IMR-90 (cell line): Measurements from ENCODE around the gene PIGM. TPM values are rescaled to one million over a fixed set of nuclear protein-coding genes. Genes with fewer than 3 reads are reported as not detected.

Experiments used
- ATAC-seq: fragments of 200-7000 bp; cut with Tn5 transposase; 2 replicates; pipeline ENCODE4 v1.9.1; 2020; ENCODE audit warnings: low read depth, mild to moderate bottlenecking, moderate library complexity
- BruUV-seq: library from RNA; stranded (reverse); fragments of 400-500 nt; replicated peaks from 2 replicates; lab custom pipeline; 2021; lab: Mats Ljungman, UMichigan
- CTCF ChIA-PET: fragments of 300-600 bp; formaldehyde crosslinking; extraction: SDS; loops from one replicate; lab custom pipeline; 2021; ENCODE audit warnings: antibody characterized with exemption; lab: Yijun Ruan, JAX
- POLR2A ChIA-PET: fragments of 300-600 bp; sonication (Branson Sonifier 250); formaldehyde crosslinking; loops from one replicate; lab custom pipeline; 2022; ENCODE audit warnings: antibody characterized with exemption; ENCODE audit not compliant: unreplicated experiment; lab: Charles Lee
- DNase-seq: peaks from one replicate; pipeline ENCODE4 v3.0.0; 2013
- H2AFZ ChIP-seq: replicated peaks from 2 replicates; pipeline ENCODE3; 2013; ENCODE audit warnings: low read length, mild to moderate bottlenecking; ENCODE audit not compliant: poor library complexity
- H2AK5ac ChIP-seq: 2 replicates; pipeline ENCODE4 v1.6.1; 2013; ENCODE audit warnings: low read depth, low read length, inconsistent platforms
- H2AK9ac ChIP-seq: replicated peaks from 2 replicates; pipeline ENCODE3; 2013; ENCODE audit warnings: mild to moderate bottlenecking, low read depth, low read length, moderate library complexity; ENCODE audit not compliant: poor library complexity
- H2BK120ac ChIP-seq: 2 replicates; pipeline ENCODE4 v1.6.1; 2013; ENCODE audit warnings: low read depth, low read length, inconsistent platforms
- H2BK15ac ChIP-seq: 3 replicates; pipeline ENCODE4 v1.6.1; 2013; ENCODE audit warnings: low read depth, low read length, inconsistent platforms
- H2BK20ac ChIP-seq: 2 replicates; pipeline ENCODE4 v1.6.1; 2013; ENCODE audit warnings: low read depth, mild to moderate bottlenecking, inconsistent platforms, low read length, moderate library complexity
- H2BK5ac ChIP-seq: 2 replicates; pipeline ENCODE4 v1.6.1; 2013; ENCODE audit warnings: mild to moderate bottlenecking, low read depth, low read length, inconsistent platforms; ENCODE audit not compliant: poor library complexity, severe bottlenecking
- H3K14ac ChIP-seq: replicated peaks from 2 replicates; pipeline ENCODE4 v1.6.1; 2013; ENCODE audit warnings: low read depth, low read length, inconsistent platforms
- H3K18ac ChIP-seq: 2 replicates; pipeline ENCODE4 v1.6.1; 2013; ENCODE audit warnings: low read depth, low read length, control low read depth
- H3K23ac ChIP-seq: 2 replicates; pipeline ENCODE4 v1.6.1; 2013; ENCODE audit warnings: low read depth, low read length, inconsistent platforms
- H3K27ac ChIP-seq: 2 replicates; pipeline ENCODE4 v1.5.1; 2013; ENCODE audit warnings: mild to moderate bottlenecking, control low read depth, low read length; ENCODE audit not compliant: insufficient read depth
- H3K27me3 ChIP-seq: 2 replicates; pipeline ENCODE4 v1.6.1; 2013; ENCODE audit warnings: low read length; ENCODE audit not compliant: control insufficient read depth, insufficient read depth
- H3K36me3 ChIP-seq: 2 replicates; pipeline ENCODE4 v1.6.1; 2013; ENCODE audit warnings: low read length, mixed read lengths; ENCODE audit not compliant: control insufficient read depth, insufficient read depth
- H3K4ac ChIP-seq: 2 replicates; pipeline ENCODE4 v1.6.1; 2013; ENCODE audit warnings: low read depth, low read length, inconsistent platforms
- H3K4me1 ChIP-seq: 2 replicates; pipeline ENCODE4 v1.6.1; 2013; ENCODE audit warnings: low read length, mixed read lengths; ENCODE audit not compliant: control insufficient read depth, insufficient read depth
- H3K4me2 ChIP-seq: 2 replicates; pipeline ENCODE4 v1.6.1; 2013; ENCODE audit warnings: low read depth, mild to moderate bottlenecking, control low read depth, low read length, moderate library complexity
- H3K4me3 ChIP-seq: 2 replicates; pipeline ENCODE4 v1.5.1; 2013; ENCODE audit warnings: low read depth, mild to moderate bottlenecking, control low read depth, low read length, moderate library complexity; ENCODE audit not compliant: insufficient read depth
- H3K56ac ChIP-seq: 2 replicates; pipeline ENCODE4 v1.6.1; 2013; ENCODE audit warnings: low read length, inconsistent platforms; ENCODE audit not compliant: insufficient read depth; ENCODE audit errors: extremely low read depth
- H3K79me1 ChIP-seq, 2 experiments: 2 replicates each; pipeline ENCODE4 v1.6.1; 2013; ENCODE audit warnings: low read length in 2 of 2, inconsistent platforms in 1 of 2, low read depth in 1 of 2
- H3K9ac ChIP-seq: 2 replicates; pipeline ENCODE4 v1.6.1; 2013; ENCODE audit warnings: low read depth, low read length, control low read depth
- H3K9me1 ChIP-seq: 2 replicates; pipeline ENCODE4 v1.6.1; 2013; ENCODE audit warnings: low read length, inconsistent platforms; ENCODE audit not compliant: insufficient read depth
- H3K9me3 ChIP-seq: 2 replicates; pipeline ENCODE4 v1.6.1; 2013; ENCODE audit warnings: low read length; ENCODE audit not compliant: control insufficient read depth, insufficient read depth
- H4K20me1 ChIP-seq: 2 replicates; pipeline ENCODE4 v1.6.1; 2013; ENCODE audit warnings: low read length, inconsistent platforms; ENCODE audit not compliant: insufficient read depth
- H4K5ac ChIP-seq: 2 replicates; pipeline ENCODE4 v1.6.1; 2013; ENCODE audit warnings: mild to moderate bottlenecking, low read depth, low read length, control low read depth
- H4K8ac ChIP-seq, 2 experiments: 2 replicates each; pipeline ENCODE4 v1.6.1; 2013; ENCODE audit warnings: low read depth in 2 of 2, low read length in 2 of 2, control low read depth in 1 of 2, inconsistent platforms in 1 of 2
- H4K91ac ChIP-seq: 2 replicates; pipeline ENCODE4 v1.6.1; 2013; ENCODE audit warnings: low read depth, low read length, inconsistent platforms; ENCODE audit not compliant: insufficient read depth
- CEBPB ChIP-seq: IDR thresholded peaks from 2 replicates; pipeline ENCODE4 v1.6.1; 2012; ENCODE audit warnings: low read depth, low read length, improper control_type of control experiment
- POLR2A ChIP-seq: IDR thresholded peaks from 2 replicates; pipeline ENCODE4 v1.6.1; 2012; ENCODE audit warnings: mild to moderate bottlenecking, low read depth, low read length
- RAD21 ChIP-seq: IDR thresholded peaks from 2 replicates; pipeline ENCODE4 v1.6.1; 2012; ENCODE audit warnings: low read length, improper control_type of control experiment
- RFX5 ChIP-seq: IDR thresholded peaks from 2 replicates; pipeline ENCODE4 v1.8.0; 2012; ENCODE audit warnings: low read depth, mild to moderate bottlenecking, low read length, moderate library complexity
- SMC3 ChIP-seq: fragments of 150-350 bp; IDR thresholded peaks from 2 replicates; pipeline ENCODE4 v1.6.1; 2016; ENCODE audit warnings: low read depth, mild to moderate bottlenecking, antibody characterized with exemption, low read length, moderate library complexity
- WGBS, 2 experiments: methylation state at CpG; one replicate each; pipeline versions ENCODE4 v1.1.5 to v1.1.7; 2013; ENCODE audit warnings: missing lambda C conversion rate in 2 of 2; ENCODE audit not compliant: insufficient read length in 1 of 2; ENCODE audit errors: extremely low coverage in 2 of 2; 5-methylcytosine and 5-hydroxymethylcytosine counted together
- dilution Hi-C: fragments of 300-500 bp; cut with HindIII; formaldehyde crosslinking; loops from one replicate; pipeline ENCODE4 v1.14.3; 2018; ENCODE audit warnings: low sequenced_read_pairs; ENCODE audit not compliant: unreplicated experiment
- in situ Hi-C: fragments of 300-500 bp; cut with MboI; formaldehyde crosslinking; loops from 3 replicates; pipeline ENCODE4 v1.14.3; 2019; ENCODE audit warnings: low sequenced_read_pairs, inconsistent platforms, mixed read lengths
- intact Hi-C: fragments of 100-400 bp; cut with micrococcal nuclease; formaldehyde crosslinking; loops from 2 replicates; pipeline ENCODE4 v1.10.0; 2022
- polyA plus RNA-seq, 3 experiments: library from polyadenylated mRNA; depleted of rRNA; stranded (reverse); fragments of >200 nt; gene quantifications; 2 replicates each; pipeline ENCODE4 v1.2.3, GENCODE V29; 2012; ENCODE audit warnings: low replicate concordance in 1 of 3
- total RNA-seq: library from RNA; depleted of rRNA; stranded (reverse); fragments of >200 nt; gene quantifications from 2 replicates; pipeline ENCODE4 v1.2.3, GENCODE V29; 2012
- TF ChIP-seq, protein P1 (sequence below): fragments of 150-350 bp; IDR thresholded peaks from 2 replicates; pipeline ENCODE4 v1.6.1; 2016; ENCODE audit warnings: low read depth, mild to moderate bottlenecking, low read length, moderate library complexity, borderline replicate concordance
- TF ChIP-seq, protein P2 (sequence below): conservative IDR thresholded peaks from 2 replicates; pipeline ENCODE4 v1.5.1; 2012; ENCODE audit warnings: mild to moderate bottlenecking, low read depth, low read length, improper control_type of control experiment
- TF ChIP-seq, protein P3 (sequence below): fragments of 150-350 bp; IDR thresholded peaks from 2 replicates; pipeline ENCODE4 v1.6.1; 2017; ENCODE audit warnings: mild to moderate bottlenecking, antibody characterized with exemption, low read length, low read depth

Gene PIGM
- total and polyA plus RNA-seq, 2 of the 4 experiments (the other 2 are of a cell fraction) = 2.9 TPM

DNA sequence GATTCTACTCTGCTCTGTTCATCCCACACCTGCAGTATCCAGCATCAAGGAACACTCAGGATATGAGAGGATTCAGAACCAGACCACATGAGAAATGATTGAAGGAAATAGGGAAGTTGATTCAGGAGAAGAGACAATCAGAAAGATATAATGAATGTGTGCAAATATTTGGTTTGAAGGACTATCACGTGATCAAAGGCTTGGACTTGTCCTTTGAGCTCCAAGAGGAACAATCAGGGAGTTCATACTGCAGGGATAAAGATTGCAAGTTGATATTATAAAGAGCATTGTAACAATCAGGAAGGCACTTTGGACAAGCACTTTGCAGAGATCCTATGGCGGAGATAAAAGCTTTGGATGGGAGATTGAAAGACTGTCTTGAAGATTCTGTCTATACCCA, 13.9 kb upstream of the PIGM start:
- no peak overlapping the region for H3K56ac ChIP-seq
- H4K8ac ChIP-seq = no peak overlapping the region
- dilution Hi-C loops (no loop called here), intact Hi-C loops (loop anchor here (2.0 kb wide), 1 partner anchor 33 kb away; no protein-coding TSS in a partner anchor), in situ Hi-C loops (no loop called here)
- H3K4me1 ChIP-seq = no peaks in the 10 kb centered on the region
- no peak overlapping the region for H4K91ac ChIP-seq
- H3K18ac ChIP-seq = no peak overlapping the region
- H2AK9ac ChIP-seq = no peak overlapping the region
- no peak overlapping the region for H3K9ac ChIP-seq
- H2BK5ac ChIP-seq = no peak overlapping the region
- no peaks in the 10 kb centered on the region for H4K20me1 ChIP-seq
- H3K79me1 ChIP-seq = no peaks in the 10 kb centered on the region
- CTCF ChIA-PET = interaction anchor here (0.9 to 2.7 kb wide), 6 partner anchors 9 to 39 kb away, joined by 3 to 16 read pairs (median 6); partner anchors contain the start of gene PIGM
- no peak for DNase-seq
- peaks cover 34% of the 10 kb centered on the region for H3K27me3 ChIP-seq
- no peak overlapping the region for H3K14ac ChIP-seq
- H4K5ac ChIP-seq = no peak overlapping the region
- H2BK20ac ChIP-seq = no peak overlapping the region
- no peak overlapping the region for H3K4me2 ChIP-seq
- H3K23ac ChIP-seq = no peak overlapping the region
- WGBS, 2 experiments = 14% methylated on average over 1 of the region's 2 CpGs; no CpG with 5 or more reads in 1 of the 2 experiments
- no peaks in the 10 kb centered on the region for H3K36me3 ChIP-seq
- no peak overlapping the region for H3K4ac ChIP-seq
- BruUV-seq = no TSS peak
- no peak for TF ChIP-seq RAD21
- TF ChIP-seq CEBPB = no peak
- no peak for TF ChIP-seq RFX5
- TF ChIP-seq, protein P1, sequence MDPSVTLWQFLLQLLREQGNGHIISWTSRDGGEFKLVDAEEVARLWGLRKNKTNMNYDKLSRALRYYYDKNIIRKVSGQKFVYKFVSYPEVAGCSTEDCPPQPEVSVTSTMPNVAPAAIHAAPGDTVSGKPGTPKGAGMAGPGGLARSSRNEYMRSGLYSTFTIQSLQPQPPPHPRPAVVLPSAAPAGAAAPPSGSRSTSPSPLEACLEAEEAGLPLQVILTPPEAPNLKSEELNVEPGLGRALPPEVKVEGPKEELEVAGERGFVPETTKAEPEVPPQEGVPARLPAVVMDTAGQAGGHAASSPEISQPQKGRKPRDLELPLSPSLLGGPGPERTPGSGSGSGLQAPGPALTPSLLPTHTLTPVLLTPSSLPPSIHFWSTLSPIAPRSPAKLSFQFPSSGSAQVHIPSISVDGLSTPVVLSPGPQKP = no peak
- TF ChIP-seq SMC3 = no peak
- TF ChIP-seq, protein P2, sequence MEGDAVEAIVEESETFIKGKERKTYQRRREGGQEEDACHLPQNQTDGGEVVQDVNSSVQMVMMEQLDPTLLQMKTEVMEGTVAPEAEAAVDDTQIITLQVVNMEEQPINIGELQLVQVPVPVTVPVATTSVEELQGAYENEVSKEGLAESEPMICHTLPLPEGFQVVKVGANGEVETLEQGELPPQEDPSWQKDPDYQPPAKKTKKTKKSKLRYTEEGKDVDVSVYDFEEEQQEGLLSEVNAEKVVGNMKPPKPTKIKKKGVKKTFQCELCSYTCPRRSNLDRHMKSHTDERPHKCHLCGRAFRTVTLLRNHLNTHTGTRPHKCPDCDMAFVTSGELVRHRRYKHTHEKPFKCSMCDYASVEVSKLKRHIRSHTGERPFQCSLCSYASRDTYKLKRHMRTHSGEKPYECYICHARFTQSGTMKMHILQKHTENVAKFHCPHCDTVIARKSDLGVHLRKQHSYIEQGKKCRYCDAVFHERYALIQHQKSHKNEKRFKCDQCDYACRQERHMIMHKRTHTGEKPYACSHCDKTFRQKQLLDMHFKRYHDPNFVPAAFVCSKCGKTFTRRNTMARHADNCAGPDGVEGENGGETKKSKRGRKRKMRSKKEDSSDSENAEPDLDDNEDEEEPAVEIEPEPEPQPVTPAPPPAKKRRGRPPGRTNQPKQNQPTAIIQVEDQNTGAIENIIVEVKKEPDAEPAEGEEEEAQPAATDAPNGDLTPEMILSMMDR = no peak
- TF ChIP-seq POLR2A = no peak
- TF ChIP-seq, protein P3, sequence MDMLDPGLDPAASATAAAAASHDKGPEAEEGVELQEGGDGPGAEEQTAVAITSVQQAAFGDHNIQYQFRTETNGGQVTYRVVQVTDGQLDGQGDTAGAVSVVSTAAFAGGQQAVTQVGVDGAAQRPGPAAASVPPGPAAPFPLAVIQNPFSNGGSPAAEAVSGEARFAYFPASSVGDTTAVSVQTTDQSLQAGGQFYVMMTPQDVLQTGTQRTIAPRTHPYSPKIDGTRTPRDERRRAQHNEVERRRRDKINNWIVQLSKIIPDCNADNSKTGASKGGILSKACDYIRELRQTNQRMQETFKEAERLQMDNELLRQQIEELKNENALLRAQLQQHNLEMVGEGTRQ = no peak
- no peaks in the 10 kb centered on the region for H3K9me1 ChIP-seq
- POLR2A ChIA-PET = no interaction called here
- H2AK5ac ChIP-seq = no peak overlapping the region
- no peak for ATAC-seq
- no peak overlapping the region for H2AFZ ChIP-seq
- H2BK15ac ChIP-seq = no peak overlapping the region
- no peak overlapping the region for H2BK120ac ChIP-seq
- H3K9me3 ChIP-seq = no peaks in the 10 kb centered on the region
- no peak overlapping the region for H3K27ac ChIP-seq
- no peak overlapping the region for H3K4me3 ChIP-seq
